ENCODE results near the gene ABCB11.

- TF ChIP-seq CTCF (IDR thresholded peaks at IDR 0.05 in 2 of 3, conservative IDR thresholded peaks at IDR 0.05 in 1 of 3; ENCODE audit: borderline replicate concordance in 1 of 3, insufficient read depth in 1 of 3, low read depth in 2 of 3, low read length in 2 of 3) (no peak), SIN3A (IDR thresholded peaks at IDR 0.05; ENCODE audit: low read depth) (no peak), EZH2 (IDR thresholded peaks at IDR 0.05) (no peak)
These were observed 120.8 kb downstream of the ABCB11 start for GRCh38 chr2:168910330-168910729.

All from HCT116 (cell line).